Measurements from ENCODE around the gene SMYD3. TPM values are rescaled to one million over a fixed set of nuclear protein-coding genes. Genes with fewer than 3 reads are reported as not detected.
A peak's percentile ranks its signal among the peaks of the same experiment; 100 is the strongest.

Gene SMYD3
- total and polyA plus RNA-seq, 2 of the 13 experiments (the other 11 are each of a cell fraction or from before 2014, with no cell fraction given) = 27.7 to 35.8 TPM

GRCh38 chr1:246078126-246078887 lies 428.8 kb downstream of the SMYD3 start (continued):
- TF ChIP-seq HMGA1 (CRISPR knock-in tag; conservative IDR thresholded peaks at IDR 0.05) (no peak), ZSCAN5A (CRISPR knock-in tag; IDR thresholded peaks at IDR 0.05; ENCODE audit: borderline replicate concordance) (no peak), ZBTB20 (CRISPR knock-in tag; IDR thresholded peaks at IDR 0.05; ENCODE audit: borderline replicate concordance, low read depth) (peak; percentile 99; the same call in 1 of the 2 replicates), ZNF205 (CRISPR knock-in tag; IDR thresholded peaks at IDR 0.05) (peak; percentile 99), FOXP1 (IDR thresholded peaks at IDR 0.05) (no peak), FOXP1 (CRISPR knock-in tag; IDR thresholded peaks at IDR 0.05) (peak; percentile 35; the same call in 1 of the 2 replicates), SOX5 (CRISPR knock-in tag; IDR thresholded peaks at IDR 0.05; ENCODE audit: borderline replicate concordance) (peak; percentile 40; the same call in 1 of the 2 replicates), AGO2 (optimal IDR thresholded peaks at IDR 0.05; ENCODE audit: low read depth, low read length) (no peak), FOXA3 (CRISPR knock-in tag; IDR thresholded peaks at IDR 0.05) (peak; percentile 46; the same call in 1 of the 2 replicates), GRHL1 (CRISPR knock-in tag; conservative IDR thresholded peaks at IDR 0.05) (no peak), AKAP8 (CRISPR knock-in tag; IDR thresholded peaks at IDR 0.05) (no peak), TCF7 (IDR thresholded peaks at IDR 0.05; ENCODE audit: low read depth) (peak; percentile 31; the same call in 1 of the 2 replicates), NFYC (CRISPR knock-in tag; IDR thresholded peaks at IDR 0.05) (no peak), SOX13 (IDR thresholded peaks at IDR 0.05) (no peak), SOX13 (CRISPR knock-in tag; conservative IDR thresholded peaks at IDR 0.05 in 1 of 2, IDR thresholded peaks at IDR 0.05 in 1 of 2) (0 out of 4 replicates have a peak, but pooled peaks of 1 of the 2 experiments have one; percentile 7), MIXL1 (CRISPR knock-in tag; IDR thresholded peaks at IDR 0.05) (0 out of 2 replicates have a peak, but pooled peaks have one; percentile 23), ZNF749 (CRISPR knock-in tag; IDR thresholded peaks at IDR 0.05; ENCODE audit: borderline replicate concordance) (no peak), YEATS4 (CRISPR knock-in tag; IDR thresholded peaks at IDR 0.05; ENCODE audit: borderline replicate concordance) (no peak), ERF (CRISPR knock-in tag; IDR thresholded peaks at IDR 0.05) (0 out of 2 replicates have a peak, but pooled peaks have one; percentile 23), ZNF841 (CRISPR knock-in tag; IDR thresholded peaks at IDR 0.05; ENCODE audit: borderline replicate concordance) (no peak), ZNF230 (CRISPR knock-in tag; IDR thresholded peaks at IDR 0.05) (no peak)
- TF ChIP-seq, protein P1, sequence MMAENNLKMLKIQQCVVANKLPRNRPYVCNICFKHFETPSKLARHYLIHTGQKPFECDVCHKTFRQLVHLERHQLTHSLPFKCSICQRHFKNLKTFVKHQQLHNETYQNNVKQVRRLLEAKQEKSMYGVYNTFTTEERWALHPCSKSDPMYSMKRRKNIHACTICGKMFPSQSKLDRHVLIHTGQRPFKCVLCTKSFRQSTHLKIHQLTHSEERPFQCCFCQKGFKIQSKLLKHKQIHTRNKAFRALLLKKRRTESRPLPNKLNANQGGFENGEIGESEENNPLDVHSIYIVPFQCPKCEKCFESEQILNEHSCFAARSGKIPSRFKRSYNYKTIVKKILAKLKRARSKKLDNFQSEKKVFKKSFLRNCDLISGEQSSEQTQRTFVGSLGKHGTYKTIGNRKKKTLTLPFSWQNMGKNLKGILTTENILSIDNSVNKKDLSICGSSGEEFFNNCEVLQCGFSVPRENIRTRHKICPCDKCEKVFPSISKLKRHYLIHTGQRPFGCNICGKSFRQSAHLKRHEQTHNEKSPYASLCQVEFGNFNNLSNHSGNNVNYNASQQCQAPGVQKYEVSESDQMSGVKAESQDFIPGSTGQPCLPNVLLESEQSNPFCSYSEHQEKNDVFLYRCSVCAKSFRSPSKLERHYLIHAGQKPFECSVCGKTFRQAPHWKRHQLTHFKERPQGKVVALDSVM (CRISPR knock-in tag; IDR thresholded peaks at IDR 0.05) = no peak
- TF ChIP-seq, protein P2, sequence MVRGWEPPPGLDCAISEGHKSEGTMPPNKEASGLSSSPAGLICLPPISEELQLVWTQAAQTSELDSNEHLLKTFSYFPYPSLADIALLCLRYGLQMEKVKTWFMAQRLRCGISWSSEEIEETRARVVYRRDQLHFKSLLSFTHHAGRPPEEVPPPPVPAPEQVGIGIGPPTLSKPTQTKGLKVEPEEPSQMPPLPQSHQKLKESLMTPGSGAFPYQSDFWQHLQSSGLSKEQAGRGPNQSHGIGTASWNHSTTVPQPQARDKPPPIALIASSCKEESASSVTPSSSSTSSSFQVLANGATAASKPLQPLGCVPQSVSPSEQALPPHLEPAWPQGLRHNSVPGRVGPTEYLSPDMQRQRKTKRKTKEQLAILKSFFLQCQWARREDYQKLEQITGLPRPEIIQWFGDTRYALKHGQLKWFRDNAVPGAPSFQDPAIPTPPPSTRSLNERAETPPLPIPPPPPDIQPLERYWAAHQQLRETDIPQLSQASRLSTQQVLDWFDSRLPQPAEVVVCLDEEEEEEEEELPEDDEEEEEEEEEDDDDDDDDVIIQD (CRISPR knock-in tag; IDR thresholded peaks at IDR 0.05; ENCODE audit: low read depth) = peak; percentile 93
